Upper lobe of left lung (tissue), 4 donors: ENCODE data around the gene TRHDE.

ENCODE experiments used
- CTCF ChIP-seq, 6 experiments: fragments of 450-650 bp in 4 of 6; fragments of 200-600 bp in 2 of 6; sonication (generic) in 2 of 6; IDR thresholded peaks; one replicate each; pipeline ENCODE4 v1.5.1; 2016 to 2019; ENCODE audit warnings: antibody characterized with exemption in 6 of 6
- EP300 ChIP-seq, 4 donors: sonication (generic); formaldehyde crosslinking; IDR thresholded peaks; one replicate each; pipeline ENCODE4 v1.5.1; 2017; ENCODE audit warnings: antibody characterized with exemption in 4 of 4, control low read depth in 2 of 4
- POLR2A ChIP-seq, 4 donors: fragments of 450-650 bp; IDR thresholded peaks; one replicate each; pipeline ENCODE4 v1.5.1; 2016 to 2017; ENCODE audit warnings: antibody characterized with exemption in 4 of 4, mild to moderate bottlenecking in 2 of 4

GRCh38 chr12:72658615-72659014 is 386.4 kb downstream of the TRHDE start:
- TF ChIP-seq CTCF (IDR thresholded peaks at IDR 0.05), result no peak
- no peak for TF ChIP-seq POLR2A (IDR thresholded peaks at IDR 0.05)
- TF ChIP-seq EP300 (IDR thresholded peaks at IDR 0.05), result no peak
